Measurements from ENCODE around the gene EFCAB7. TPM values are rescaled to one million over a fixed set of nuclear protein-coding genes. Genes with fewer than 3 reads are reported as not detected.

Gene EFCAB7
- total and polyA plus RNA-seq, 2 of the 4 experiments (the other 2 are of a cell fraction): 2.3 TPM

DNA sequence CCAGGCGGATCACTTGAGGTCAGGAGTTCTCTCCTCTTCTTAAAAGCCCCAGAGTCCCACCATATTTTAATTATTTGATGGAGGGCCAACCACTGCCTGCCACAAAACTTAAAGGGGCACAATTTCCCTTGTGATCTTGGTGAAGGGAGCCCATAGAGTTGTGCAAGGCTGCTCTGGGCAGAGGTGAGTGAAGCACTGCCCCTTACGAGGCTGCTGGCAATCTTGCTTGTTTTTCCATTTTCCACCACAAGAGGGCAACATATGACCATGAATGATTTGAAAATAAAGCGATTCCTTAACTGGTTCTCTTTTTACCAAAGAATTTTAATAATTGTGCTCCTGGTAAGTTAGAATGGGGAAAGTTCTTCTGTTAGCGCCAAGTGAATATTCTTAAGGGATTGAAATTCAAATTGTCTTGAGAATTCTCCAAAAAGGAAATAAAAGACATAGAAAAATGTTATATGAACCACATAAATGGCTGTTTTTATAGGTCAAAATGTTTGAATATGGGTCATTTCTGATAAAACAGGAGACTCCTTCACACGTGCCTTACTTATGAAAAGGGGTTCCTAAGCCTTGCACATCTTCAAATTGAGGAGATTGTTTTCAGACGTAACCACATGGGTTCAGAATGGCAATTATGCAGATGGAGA, 92.6 kb downstream of the EFCAB7 start:
- Histone ChIP-seq H3K27me3 (ENCODE audit: control insufficient read depth, insufficient read depth, low read length) (no peaks in the 10 kb centered on the region), H4K8ac (ENCODE audit: low read depth in 2 of 2, low read length in 2 of 2) (no peak overlapping the region), H3K4ac (ENCODE audit: low read depth, low read length) (no peak overlapping the region), H2BK5ac (ENCODE audit: low read depth, low read length, poor library complexity, severe bottlenecking) (no peak overlapping the region), H2BK20ac (ENCODE audit: low read depth, low read length) (no peak overlapping the region), H3K9me1 (ENCODE audit: insufficient read depth, low read length) (no peaks in the 10 kb centered on the region), H3K79me1 (ENCODE audit: low read depth in 1 of 2, low read length in 2 of 2) (peaks cover 15 to 20% of the 10 kb centered on the region in 2 experiments; a peak in 3 of 4 replicates), H2BK120ac (ENCODE audit: low read depth, low read length) (no peak overlapping the region), H2BK15ac (ENCODE audit: low read depth, low read length) (0 out of 3 replicates have a peak overlapping the region, but pooled peaks have one; percentile 11), H3K4me3 (ENCODE audit: insufficient read depth, low read depth, low read length) (no peak overlapping the region), H2AFZ (replicated peaks; ENCODE audit: low read length, poor library complexity) (no peak overlapping the region), H2AK5ac (ENCODE audit: low read depth, low read length) (no peak overlapping the region), H2AK9ac (replicated peaks; ENCODE audit: low read depth, low read length, poor library complexity) (no peak overlapping the region), H4K5ac (ENCODE audit: low read depth, low read length) (no peak overlapping the region), H3K56ac (ENCODE audit: extremely low read depth, insufficient read depth, low read length) (no peak overlapping the region), H3K4me2 (ENCODE audit: low read depth, low read length) (no peak overlapping the region), H4K91ac (ENCODE audit: insufficient read depth, low read depth, low read length) (peak overlapping the region; percentile 28; the same call in 1 of the 2 replicates), H3K18ac (ENCODE audit: low read depth, low read length) (no peak overlapping the region), H4K20me1 (ENCODE audit: insufficient read depth, low read length) (no peaks in the 10 kb centered on the region), H3K27ac (ENCODE audit: insufficient read depth, low read length) (no peak overlapping the region), H3K9ac (ENCODE audit: low read depth, low read length) (no peak overlapping the region), H3K36me3 (ENCODE audit: control insufficient read depth, insufficient read depth, low read length) (no peaks in the 10 kb centered on the region), H3K9me3 (ENCODE audit: control insufficient read depth, insufficient read depth, low read length) (no peaks in the 10 kb centered on the region), H3K14ac (replicated peaks; ENCODE audit: low read depth, low read length) (no peak overlapping the region), H3K23ac (ENCODE audit: low read depth, low read length) (no peak overlapping the region), H3K4me1 (ENCODE audit: control insufficient read depth, insufficient read depth, low read length) (peaks cover 11% of the 10 kb centered on the region)
- intact Hi-C loops (cut with micrococcal nuclease): loop anchor here (1.0 to 5.0 kb wide), 7 partner anchors 76 to 630 kb away; partner anchors contain the start of gene ROR1
- dilution Hi-C loops (cut with HindIII; ENCODE audit: low sequenced_read_pairs, unreplicated experiment): no loop called here
- CTCF ChIA-PET: interaction anchor here (0.7 to 2.0 kb wide), 2 partner anchors 76 to 630 kb away, joined by 3 to 5 read pairs; no protein-coding TSS in a partner anchor
- POLR2A ChIA-PET (ENCODE audit: unreplicated experiment): no interaction called here
- TF ChIP-seq, protein P1, sequence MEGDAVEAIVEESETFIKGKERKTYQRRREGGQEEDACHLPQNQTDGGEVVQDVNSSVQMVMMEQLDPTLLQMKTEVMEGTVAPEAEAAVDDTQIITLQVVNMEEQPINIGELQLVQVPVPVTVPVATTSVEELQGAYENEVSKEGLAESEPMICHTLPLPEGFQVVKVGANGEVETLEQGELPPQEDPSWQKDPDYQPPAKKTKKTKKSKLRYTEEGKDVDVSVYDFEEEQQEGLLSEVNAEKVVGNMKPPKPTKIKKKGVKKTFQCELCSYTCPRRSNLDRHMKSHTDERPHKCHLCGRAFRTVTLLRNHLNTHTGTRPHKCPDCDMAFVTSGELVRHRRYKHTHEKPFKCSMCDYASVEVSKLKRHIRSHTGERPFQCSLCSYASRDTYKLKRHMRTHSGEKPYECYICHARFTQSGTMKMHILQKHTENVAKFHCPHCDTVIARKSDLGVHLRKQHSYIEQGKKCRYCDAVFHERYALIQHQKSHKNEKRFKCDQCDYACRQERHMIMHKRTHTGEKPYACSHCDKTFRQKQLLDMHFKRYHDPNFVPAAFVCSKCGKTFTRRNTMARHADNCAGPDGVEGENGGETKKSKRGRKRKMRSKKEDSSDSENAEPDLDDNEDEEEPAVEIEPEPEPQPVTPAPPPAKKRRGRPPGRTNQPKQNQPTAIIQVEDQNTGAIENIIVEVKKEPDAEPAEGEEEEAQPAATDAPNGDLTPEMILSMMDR (conservative IDR thresholded peaks at IDR 0.05; ENCODE audit: low read depth, low read length): peak; percentile 81
- TF ChIP-seq RAD21 (IDR thresholded peaks at IDR 0.05; ENCODE audit: low read length): peak; percentile 85
- TF ChIP-seq FOS (IDR thresholded peaks at IDR 0.05; ENCODE audit: low read depth, low read length): no peak
- TF ChIP-seq CEBPB (IDR thresholded peaks at IDR 0.05; ENCODE audit: low read depth, low read length): peak; percentile 58; the same call in 1 of the 2 replicates
- TF ChIP-seq BHLHE40 (IDR thresholded peaks at IDR 0.05; ENCODE audit: low read depth, low read length): no peak
- no peak for TF ChIP-seq RCOR1 (IDR thresholded peaks at IDR 0.05; ENCODE audit: insufficient replicate concordance, low read length)
- no peak for TF ChIP-seq CHD1 (IDR thresholded peaks at IDR 0.05; ENCODE audit: low read depth, low read length)
- TF ChIP-seq SMC3 (IDR thresholded peaks at IDR 0.05; ENCODE audit: low read depth, low read length): peak; percentile 76
- no TSS peak for BruUV-seq (replicated peaks)
- in situ Hi-C loops (cut with MboI; ENCODE audit: low sequenced_read_pairs): loop anchor here (5.0 to 10.0 kb wide), 2 partner anchors 519 to 626 kb away; no protein-coding TSS in a partner anchor
- no CpG with 5 or more reads among the region's 6 CpGs for WGBS, 2 experiments (ENCODE audit: extremely low coverage in 2 of 2, insufficient read length in 1 of 2)
- ATAC-seq (ENCODE audit: low read depth): peak; percentile 78
- DNase-seq: peak; percentile 75

Measured in IMR-90 (cell line).